Bronchial epithelial cell (primary cell): ENCODE results near the gene FBXO45. TPM values are rescaled to one million over a fixed set of nuclear protein-coding genes. Genes with fewer than 3 reads are reported as not detected.
"Not testable (repeated sequence)": the region's sequence is repeated elsewhere in the genome, so short reads cannot be mapped to it uniquely, and the experiment has no call there.

Experiments
- DNase-seq: peaks from one replicate; pipeline ENCODE4 v3.0.0-alpha.2; 2010; ENCODE audit warnings: low read depth
- FAIRE-seq: peaks from 2 replicates; lab custom pipeline; 2011; peaks lifted over from hg19 to GRCh38; lab: Jason Lieb, UNC
- H3K27me3 ChIP-seq: 2 replicates; pipeline ENCODE4 v1.5.1; 2011; ENCODE audit warnings: low read length; ENCODE audit not compliant: control insufficient read depth, insufficient read depth
- H3K36me3 ChIP-seq: 2 replicates; pipeline ENCODE4 v1.5.1; 2011; ENCODE audit warnings: low read length; ENCODE audit not compliant: control insufficient read depth, insufficient read depth
- H3K4me3 ChIP-seq: 2 replicates; pipeline ENCODE4 v1.5.1; 2011; ENCODE audit warnings: mild to moderate bottlenecking, low read depth, low read length, control low read depth
- total RNA-seq: library from RNA; depleted of rRNA; stranded (reverse); fragments of >200 nt; gene quantifications from 2 replicates; pipeline ENCODE4 v1.2.1, GENCODE V29; 2014
- TF ChIP-seq, protein P1 (sequence below): IDR thresholded peaks from 2 replicates; pipeline ENCODE4 v1.5.1; 2011; ENCODE audit warnings: mild to moderate bottlenecking, moderate library complexity, low read length, control low read depth, inconsistent platforms; ENCODE audit not compliant: insufficient read depth, severe bottlenecking

The FBXO45 gene
- total RNA-seq, 1 donor from 2014 or later: 26.6 TPM

DNA sequence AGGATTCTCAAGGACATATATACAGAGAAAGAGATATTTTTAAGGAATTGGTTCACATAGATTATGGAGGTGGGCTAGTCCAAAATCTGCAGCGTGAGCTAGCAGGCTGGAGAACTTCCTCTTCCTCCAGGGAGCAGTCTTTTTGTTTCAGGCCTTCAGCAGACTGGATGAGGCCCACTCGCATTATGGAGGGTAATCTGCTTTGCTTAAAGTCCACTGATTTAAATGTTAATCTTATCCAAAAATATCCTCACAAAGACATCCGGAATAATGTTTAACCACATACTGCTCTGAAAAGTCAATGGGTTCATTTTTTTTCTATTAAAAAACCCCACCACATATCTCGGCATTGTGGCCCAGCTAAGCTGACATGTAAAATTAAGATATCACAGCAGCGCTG, 48.8 kb downstream of the FBXO45 start:
- Histone ChIP-seq H3K27me3 (no peaks in the 10 kb centered on the region), H3K36me3 (no peaks in the 10 kb centered on the region), H3K4me3 (no peak overlapping the region)
- no peak for FAIRE-seq
- DNase-seq: no peak
- TF ChIP-seq, protein P1, sequence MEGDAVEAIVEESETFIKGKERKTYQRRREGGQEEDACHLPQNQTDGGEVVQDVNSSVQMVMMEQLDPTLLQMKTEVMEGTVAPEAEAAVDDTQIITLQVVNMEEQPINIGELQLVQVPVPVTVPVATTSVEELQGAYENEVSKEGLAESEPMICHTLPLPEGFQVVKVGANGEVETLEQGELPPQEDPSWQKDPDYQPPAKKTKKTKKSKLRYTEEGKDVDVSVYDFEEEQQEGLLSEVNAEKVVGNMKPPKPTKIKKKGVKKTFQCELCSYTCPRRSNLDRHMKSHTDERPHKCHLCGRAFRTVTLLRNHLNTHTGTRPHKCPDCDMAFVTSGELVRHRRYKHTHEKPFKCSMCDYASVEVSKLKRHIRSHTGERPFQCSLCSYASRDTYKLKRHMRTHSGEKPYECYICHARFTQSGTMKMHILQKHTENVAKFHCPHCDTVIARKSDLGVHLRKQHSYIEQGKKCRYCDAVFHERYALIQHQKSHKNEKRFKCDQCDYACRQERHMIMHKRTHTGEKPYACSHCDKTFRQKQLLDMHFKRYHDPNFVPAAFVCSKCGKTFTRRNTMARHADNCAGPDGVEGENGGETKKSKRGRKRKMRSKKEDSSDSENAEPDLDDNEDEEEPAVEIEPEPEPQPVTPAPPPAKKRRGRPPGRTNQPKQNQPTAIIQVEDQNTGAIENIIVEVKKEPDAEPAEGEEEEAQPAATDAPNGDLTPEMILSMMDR: no peak

DNA sequence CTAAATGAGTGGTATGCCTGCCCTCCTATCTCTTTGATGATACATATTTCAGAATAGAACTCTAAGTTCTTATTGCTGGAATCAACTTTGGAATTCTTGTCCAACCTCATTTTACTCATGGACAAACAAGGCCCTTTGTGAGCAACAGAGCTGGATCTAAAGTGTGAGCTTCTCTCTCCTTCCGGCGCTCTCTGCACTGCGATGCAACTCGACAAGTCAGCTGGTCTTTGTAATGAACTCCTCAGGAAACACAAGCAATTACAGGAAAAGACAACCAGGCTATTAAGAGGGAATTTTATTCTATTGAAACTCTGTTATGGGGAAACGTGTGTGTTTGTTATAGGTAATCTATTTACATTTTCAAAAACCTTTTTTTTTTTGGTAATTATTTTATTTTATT, 50.8 kb downstream of the FBXO45 start:
- TF ChIP-seq, protein P1: no peak
- no peaks in the 10 kb centered on the region for H3K27me3 ChIP-seq
- H3K36me3 ChIP-seq: no peaks in the 10 kb centered on the region
- FAIRE-seq (no peak), DNase-seq (no peak)
- H3K4me3 ChIP-seq: no peak overlapping the region

DNA sequence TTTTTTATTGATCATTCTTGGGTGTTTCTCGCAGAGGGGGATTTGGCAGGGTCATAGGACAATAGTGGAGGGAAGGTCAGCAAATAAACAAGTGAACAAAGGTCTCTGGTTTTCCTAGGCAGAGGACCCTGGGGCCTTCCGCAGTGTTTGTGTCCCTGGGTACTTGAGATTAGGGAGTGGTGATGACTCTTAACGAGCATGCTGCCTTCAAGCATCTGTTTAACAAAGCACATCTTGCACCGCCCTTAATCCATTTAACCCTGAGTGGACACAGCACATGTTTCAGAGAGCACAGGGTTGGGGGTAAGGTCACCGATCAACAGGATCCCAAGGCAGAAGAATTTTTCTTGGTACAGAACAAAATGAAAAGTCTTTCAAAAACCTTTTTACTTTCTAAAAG, 51.2 kb downstream of the FBXO45 start:
- DNase-seq, H3K36me3 ChIP-seq, H3K4me3 ChIP-seq, FAIRE-seq, H3K27me3 ChIP-seq: not testable (repeated sequence)

DNA sequence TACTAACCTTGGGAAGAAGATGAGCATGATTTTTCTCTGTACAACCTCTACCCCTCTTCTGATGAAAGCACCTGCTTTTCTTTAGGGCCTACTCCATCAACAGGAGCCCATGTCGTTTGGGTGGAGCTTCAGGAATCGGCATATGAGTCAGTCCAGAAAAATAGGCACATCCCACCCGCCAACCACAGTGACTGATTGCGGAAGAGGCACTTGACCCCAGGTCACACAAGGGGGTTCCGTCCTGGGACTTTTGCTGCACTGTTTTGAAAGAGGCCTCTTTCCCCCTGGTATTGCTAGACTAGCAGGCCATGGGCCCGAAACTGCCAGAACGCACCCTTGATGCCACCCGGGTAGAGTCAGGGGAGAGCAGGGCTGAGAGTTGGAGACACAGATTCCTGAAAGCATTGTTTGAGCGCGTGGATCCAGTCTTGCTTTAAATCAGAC, 51.7 kb downstream of the FBXO45 start:
- no peaks in the 10 kb centered on the region for H3K27me3 ChIP-seq
- no peak for DNase-seq
- no peaks in the 10 kb centered on the region for H3K36me3 ChIP-seq
- TF ChIP-seq, protein P1: no peak
- FAIRE-seq: no peak
- no peak overlapping the region for H3K4me3 ChIP-seq

DNA sequence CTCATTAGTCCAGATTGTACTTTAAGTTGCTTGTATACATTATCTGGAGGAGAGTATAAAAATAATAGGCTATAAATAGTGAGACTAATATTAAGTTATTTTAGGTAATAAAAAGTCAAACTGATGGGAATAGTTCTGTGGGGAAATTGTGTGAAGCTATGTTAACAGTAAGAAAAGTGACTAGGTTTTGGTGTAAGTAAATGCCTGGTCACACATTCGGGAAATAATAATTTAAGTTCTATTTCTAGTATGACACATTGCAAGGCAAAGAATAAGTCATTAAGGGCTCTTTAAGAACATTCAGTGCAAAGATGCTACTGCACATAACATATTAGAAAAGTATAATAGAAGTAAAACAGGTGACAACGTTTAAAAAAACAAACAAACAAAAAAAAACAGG, 52.2 kb downstream of the FBXO45 start:
- FAIRE-seq: no peak
- TF ChIP-seq, protein P1: no peak

DNA sequence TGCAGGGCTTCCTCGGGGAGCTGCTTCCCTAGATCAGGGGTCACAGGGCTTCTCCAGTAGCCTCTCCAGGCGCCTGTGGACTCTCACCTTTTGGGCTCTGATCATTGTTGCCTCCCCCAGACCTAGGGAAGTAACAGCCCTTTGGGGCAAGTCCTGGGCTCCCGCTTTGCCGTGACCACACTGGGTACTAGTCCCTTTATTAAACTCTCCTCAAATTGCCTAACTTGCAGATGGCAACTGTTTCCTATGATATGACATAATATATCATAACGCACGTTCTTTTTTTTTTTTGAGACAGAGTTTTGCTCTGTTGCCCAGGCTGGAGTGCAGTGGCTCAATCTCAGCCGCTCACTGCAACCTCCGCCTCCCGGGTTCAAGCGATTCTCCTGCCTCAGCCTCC, 53.2 kb downstream of the FBXO45 start:
- TF ChIP-seq, protein P1: no peak
- no peak for DNase-seq

More for the DNA sequence above, 52.2 kb downstream of the FBXO45 start:
- H3K36me3 ChIP-seq: no peaks in the 10 kb centered on the region
- no peak overlapping the region for H3K4me3 ChIP-seq
- no peak for DNase-seq
- H3K27me3 ChIP-seq: no peaks in the 10 kb centered on the region

More for the DNA sequence above, 53.2 kb downstream of the FBXO45 start:
- no peak for FAIRE-seq
- Histone ChIP-seq H3K36me3 (no peaks in the 10 kb centered on the region), H3K27me3 (no peaks in the 10 kb centered on the region), H3K4me3 (no peak overlapping the region)
